Skeletal muscle tissue (tissue), 4 donors: ENCODE data around the gene RELCH. TPM values are rescaled to one million over a fixed set of nuclear protein-coding genes. Genes with fewer than 3 reads are reported as not detected.
"Not testable (repeated sequence)": the region's sequence is repeated elsewhere in the genome, so short reads cannot be mapped to it uniquely, and the experiment has no call there.

Experiments
- H3K27ac ChIP-seq: one replicate; pipeline ENCODE4 v1.7.0; 2013; ENCODE audit warnings: mild to moderate bottlenecking, low read depth, low read length, inconsistent platforms
- H3K27me3 ChIP-seq, 3 donors: one replicate each; pipeline ENCODE4 v1.7.0; 2013; ENCODE audit warnings: low read length in 3 of 3; ENCODE audit not compliant: control insufficient read depth in 3 of 3, insufficient read depth in 3 of 3
- H3K36me3 ChIP-seq, 3 donors: one replicate each; pipeline ENCODE4 v1.7.0; 2013; ENCODE audit warnings: low read length in 3 of 3; ENCODE audit not compliant: control insufficient read depth in 3 of 3, insufficient read depth in 3 of 3
- H3K4me1 ChIP-seq, 3 donors: one replicate each; pipeline ENCODE4 v1.7.0; 2013; ENCODE audit warnings: low read length in 3 of 3, mild to moderate bottlenecking in 3 of 3; ENCODE audit not compliant: control insufficient read depth in 3 of 3, insufficient read depth in 3 of 3
- H3K4me3 ChIP-seq, 3 donors: one replicate each; pipeline ENCODE4 v1.7.0; 2013; ENCODE audit warnings: low read length in 3 of 3
- H3K9ac ChIP-seq, 3 donors: one replicate each; pipeline ENCODE4 v1.7.0; 2013; ENCODE audit warnings: low read length in 3 of 3, mild to moderate bottlenecking in 3 of 3, moderate library complexity in 2 of 3, low read depth in 1 of 3
- H3K9me3 ChIP-seq, 3 donors: one replicate each; pipeline ENCODE4 v1.7.0; 2013; ENCODE audit warnings: low read length in 3 of 3; ENCODE audit not compliant: control insufficient read depth in 3 of 3
- total RNA-seq: library from RNA; depleted of rRNA; stranded (reverse); fragments of >200 nt; gene quantifications from one replicate; pipeline ENCODE4 v1.2.3, GENCODE V29; 2014
- donor health status: Osteomylitis.

RELCH gene
- total RNA-seq, 1 donor from 2014 or later: 30.3 TPM

- H3K27ac ChIP-seq: no peak overlapping the region
Observed at GRCh38 chr18:62164855-62165487, 22.1 kb upstream of the RELCH start.

GRCh38 chr18:62165583-62165982 is 21.5 kb upstream of the RELCH start:
- Histone ChIP-seq H3K27ac (no peak overlapping the region), H3K9me3 (no peaks in the 10 kb centered on the region), H3K4me1 (no peaks in the 10 kb centered on the region), H3K27me3 (no peaks in the 10 kb centered on the region), H3K36me3 (no peaks in the 10 kb centered on the region), H3K9ac (no peak overlapping the region), H3K4me3 (no peak overlapping the region)

More at GRCh38 chr18:62164855-62165487, 22.1 kb upstream of the RELCH start:
- H3K4me1 ChIP-seq: no peaks in the 10 kb centered on the region
- no peak overlapping the region for H3K9ac ChIP-seq
- no peaks in the 10 kb centered on the region for H3K27me3 ChIP-seq
- no peaks in the 10 kb centered on the region for H3K9me3 ChIP-seq
- no peaks in the 10 kb centered on the region for H3K36me3 ChIP-seq
- H3K4me3 ChIP-seq: no peak overlapping the region

GRCh38 chr18:62166524-62166923 is 20.5 kb upstream of the RELCH start:
- H3K4me1 ChIP-seq, H3K27ac ChIP-seq, H3K27me3 ChIP-seq, H3K9ac ChIP-seq, H3K4me3 ChIP-seq, H3K36me3 ChIP-seq, H3K9me3 ChIP-seq: not testable (repeated sequence)

GRCh38 chr18:62170857-62171256 is 16.2 kb upstream of the RELCH start:
- Histone ChIP-seq H3K9ac (no peak overlapping the region), H3K36me3 (no peaks in the 10 kb centered on the region), H3K27me3 (no peaks in the 10 kb centered on the region), H3K27ac (no peak overlapping the region), H3K4me3 (no peak overlapping the region), H3K9me3 (no peaks in the 10 kb centered on the region), H3K4me1 (no peaks in the 10 kb centered on the region)

GRCh38 chr18:62172298-62172697 is 14.8 kb upstream of the RELCH start:
- H3K9me3 ChIP-seq: no peaks in the 10 kb centered on the region
- H3K27me3 ChIP-seq: no peaks in the 10 kb centered on the region
- H3K4me3 ChIP-seq: no peak overlapping the region
- no peak overlapping the region for H3K27ac ChIP-seq
- H3K4me1 ChIP-seq: no peaks in the 10 kb centered on the region
- H3K9ac ChIP-seq: no peak overlapping the region
- H3K36me3 ChIP-seq: no peaks in the 10 kb centered on the region

GRCh38 chr18:62175521-62175920 is 11.5 kb upstream of the RELCH start:
- no peak overlapping the region for H3K9ac ChIP-seq
- H3K27ac ChIP-seq: no peak overlapping the region
- H3K36me3 ChIP-seq: no peaks in the 10 kb centered on the region
- H3K4me1 ChIP-seq: no peaks in the 10 kb centered on the region
- no peaks in the 10 kb centered on the region for H3K27me3 ChIP-seq
- no peak overlapping the region for H3K4me3 ChIP-seq
- no peaks in the 10 kb centered on the region for H3K9me3 ChIP-seq

- Histone ChIP-seq H3K36me3 (no peaks in the 10 kb centered on the region), H3K27me3 (no peaks in the 10 kb centered on the region), H3K9ac (no peak overlapping the region), H3K4me1 (no peaks in the 10 kb centered on the region), H3K4me3 (no peak overlapping the region), H3K9me3 (no peaks in the 10 kb centered on the region), H3K27ac (no peak overlapping the region)
Observed at GRCh38 chr18:62177271-62177670, 9.8 kb upstream of the RELCH start.

- Histone ChIP-seq H3K9ac (no peak overlapping the region), H3K9me3 (no peaks in the 10 kb centered on the region)
Observed at GRCh38 chr18:62179213-62179612, 7.8 kb upstream of the RELCH start.

GRCh38 chr18:62182220-62182619 is 4.8 kb upstream of the RELCH start:
- Histone ChIP-seq H3K27me3 (no peaks in the 10 kb centered on the region), H3K4me1 (peaks cover 3 to 11% (median 11%) of the 10 kb centered on the region in 3 donors), H3K36me3 (peaks cover 0 to under 1% (median 0%) of the 10 kb centered on the region in 3 donors), H3K9me3 (no peaks in the 10 kb centered on the region), H3K4me3 (no peak overlapping the region), H3K27ac (no peak overlapping the region), H3K9ac (no peak overlapping the region)

More at GRCh38 chr18:62179213-62179612, 7.8 kb upstream of the RELCH start:
- Histone ChIP-seq H3K4me1 (no peaks in the 10 kb centered on the region), H3K36me3 (no peaks in the 10 kb centered on the region), H3K27me3 (no peaks in the 10 kb centered on the region), H3K4me3 (no peak overlapping the region), H3K27ac (no peak overlapping the region)

GRCh38 chr18:62183578-62184195 is 3.4 kb upstream of the RELCH start:
- H3K9ac ChIP-seq: no peak overlapping the region

More at GRCh38 chr18:62183578-62184195, 3.4 kb upstream of the RELCH start:
- Histone ChIP-seq H3K4me1 (peaks cover 8 to 20% (median 19%) of the 10 kb centered on the region in 3 donors), H3K4me3 (no peak overlapping the region), H3K36me3 (peaks cover 0 to 4% (median 0%) of the 10 kb centered on the region in 3 donors), H3K27me3 (no peaks in the 10 kb centered on the region), H3K9me3 (no peaks in the 10 kb centered on the region), H3K27ac (no peak overlapping the region)
